GM12865 (cell line): ENCODE measurements around the gene CBLN3.
A peak's percentile ranks its signal among the peaks of the same experiment; 100 is the strongest.

Experiments
- DNase-seq: peaks from one replicate; pipeline ENCODE4 v3.0.0; 2010; ENCODE audit warnings: low read depth
- H3K4me3 ChIP-seq: 2 replicates; pipeline ENCODE4 v1.5.1; 2011; ENCODE audit warnings: mild to moderate bottlenecking, low read depth, low read length, control low read depth
- CTCF ChIP-seq: IDR thresholded peaks from 2 replicates; pipeline ENCODE4 v1.5.1; 2011; ENCODE audit warnings: low read length, control low read depth, low read depth, inconsistent platforms; ENCODE audit not compliant: insufficient read depth; ENCODE audit errors: missing control alignments

The CBLN3 gene

GRCh38 chr14:24438223-24439097 lies 9.0 kb upstream of the CBLN3 start:
- no peak overlapping the region for H3K4me3 ChIP-seq
- no peak for DNase-seq

GRCh38 chr14:24437736-24438067 lies 8.2 kb upstream of the CBLN3 start:
- DNase-seq = no peak
- no peak overlapping the region for H3K4me3 ChIP-seq
- no peak for TF ChIP-seq CTCF

More at GRCh38 chr14:24438223-24439097, 9.0 kb upstream of the CBLN3 start:
- no peak for TF ChIP-seq CTCF

GRCh38 chr14:24437020-24437735 lies 7.7 kb upstream of the CBLN3 start:
- no peak for DNase-seq

GRCh38 chr14:24436355-24437019 lies 7.0 kb upstream of the CBLN3 start:
- DNase-seq = peak; percentile 71
- peak; percentile 72 for TF ChIP-seq CTCF
- H3K4me3 ChIP-seq = no peak overlapping the region

More at GRCh38 chr14:24437020-24437735, 7.7 kb upstream of the CBLN3 start:
- no peak overlapping the region for H3K4me3 ChIP-seq
- no peak for TF ChIP-seq CTCF

GRCh38 chr14:24435998-24436354 lies 6.5 kb upstream of the CBLN3 start:
- DNase-seq = no peak
- no peak for TF ChIP-seq CTCF
- H3K4me3 ChIP-seq = no peak overlapping the region

GRCh38 chr14:24435192-24435810 lies 5.8 kb upstream of the CBLN3 start:
- no peak overlapping the region for H3K4me3 ChIP-seq
- no peak for DNase-seq
- TF ChIP-seq CTCF = no peak
